H1 (cell line): ENCODE results near the gene TCF4. TPM values are rescaled to one million over a fixed set of nuclear protein-coding genes. Genes with fewer than 3 reads are reported as not detected.

Experiments
- CTCF ChIA-PET: fragments of 300-600 bp; sonication (Branson Sonifier 250); formaldehyde crosslinking; loops from one replicate; lab custom pipeline; 2021; ENCODE audit not compliant: partially characterized antibody; lab: Charles Lee
- POLR2A ChIA-PET: fragments of 300-600 bp; sonication (Branson Sonifier 250); formaldehyde crosslinking; loops from one replicate; lab custom pipeline; 2021; ENCODE audit warnings: inconsistent platforms; ENCODE audit not compliant: partially characterized antibody; lab: Charles Lee
- DNase-seq, 2 experiments: peaks; one replicate each; pipeline versions ENCODE4 v3.0.0 to v3.0.0-alpha.2; 2010 to 2022; ENCODE audit warnings: low spot score in 2 of 2, low read depth in 1 of 2, mixed read lengths in 1 of 2
- FAIRE-seq: peaks from 2 replicates; lab custom pipeline; 2011; peaks lifted over from hg19 to GRCh38; lab: Jason Lieb, UNC
- H2AFZ ChIP-seq: 2 replicates; pipeline ENCODE4 v1.8.1; 2012; ENCODE audit warnings: low read length, inconsistent platforms
- H2AK5ac ChIP-seq: 2 replicates; pipeline ENCODE4 v1.6.1; 2013; ENCODE audit warnings: low read depth, low read length
- H2BK120ac ChIP-seq: replicated peaks from 2 replicates; pipeline ENCODE3; 2013; ENCODE audit warnings: low read depth, low read length, inconsistent platforms
- H2BK12ac ChIP-seq: 2 replicates; pipeline ENCODE4 v1.6.1; 2013; ENCODE audit warnings: low read depth, low read length
- H2BK15ac ChIP-seq: 2 replicates; pipeline ENCODE4 v1.6.1; 2013; ENCODE audit warnings: low read length
- H2BK20ac ChIP-seq: 2 replicates; pipeline ENCODE4 v1.6.1; 2013; ENCODE audit warnings: low read length
- H2BK5ac ChIP-seq: 2 replicates; pipeline ENCODE4 v1.6.1; 2013; ENCODE audit warnings: low read depth, low read length
- H3K14ac ChIP-seq: 2 replicates; pipeline ENCODE4 v1.6.1; 2013; ENCODE audit warnings: inconsistent platforms; ENCODE audit not compliant: insufficient read length
- H3K18ac ChIP-seq: 2 replicates; pipeline ENCODE4 v1.6.1; 2013; ENCODE audit warnings: low read length; ENCODE audit errors: extremely low read depth
- H3K23ac ChIP-seq: 2 replicates; pipeline ENCODE4 v1.6.1; 2013; ENCODE audit warnings: inconsistent platforms; ENCODE audit not compliant: insufficient read length
- H3K23me2 ChIP-seq: 2 replicates; pipeline ENCODE4 v1.6.1; 2013; ENCODE audit warnings: low read depth, low read length
- H3K27ac ChIP-seq: 2 replicates; pipeline ENCODE4 v1.6.1; 2011; ENCODE audit warnings: low read depth, low read length, inconsistent platforms
- H3K27me3 ChIP-seq, 4 experiments: replicated peaks in 1 of 4; 1 replicate in 1 of 4; 2 replicates in 3 of 4; pipeline versions ENCODE4 v1.6.1 to v1.8.1; 2011 to 2013; ENCODE audit warnings: low read length in 3 of 4, mild to moderate bottlenecking in 3 of 4, inconsistent platforms in 2 of 4, mixed read lengths in 2 of 4, moderate library complexity in 1 of 4; ENCODE audit not compliant: control insufficient read depth in 3 of 4, insufficient read depth in 3 of 4; ENCODE audit errors: extremely low read depth in 1 of 4
- H3K36me3 ChIP-seq, 4 experiments: 2 replicates each; pipeline versions ENCODE4 v1.6.1 to v1.8.1; 2011 to 2013; ENCODE audit warnings: mild to moderate bottlenecking in 4 of 4, low read length in 3 of 4, moderate library complexity in 2 of 4, control low read depth in 1 of 4, inconsistent platforms in 1 of 4; ENCODE audit not compliant: insufficient read depth in 4 of 4, control insufficient read depth in 2 of 4
- H3K4ac ChIP-seq: replicated peaks from 2 replicates; pipeline ENCODE3; 2013; ENCODE audit warnings: low read length, low read depth, mixed read lengths, inconsistent platforms; ENCODE audit not compliant: insufficient read length
- H3K4me1 ChIP-seq, 4 experiments: replicated peaks in 1 of 4; 1 replicate in 1 of 4; 2 replicates in 3 of 4; pipeline versions ENCODE4 v1.6.1 to v1.8.1; 2011 to 2013; ENCODE audit warnings: low read length in 3 of 4, inconsistent platforms in 2 of 4, mixed read lengths in 1 of 4; ENCODE audit not compliant: insufficient read depth in 4 of 4, control insufficient read depth in 3 of 4
- H3K4me2 ChIP-seq, 2 experiments: 2 replicates each; pipeline versions ENCODE4 v1.6.1 to v1.8.1; 2011 to 2013; ENCODE audit warnings: low read depth in 2 of 2, low read length in 2 of 2, control low read depth in 1 of 2, inconsistent platforms in 1 of 2, mild to moderate bottlenecking in 1 of 2; ENCODE audit not compliant: insufficient read depth in 1 of 2
- H3K4me3 ChIP-seq, 4 experiments: fragments of 200-600, 300-600 bp in 1 of 4; sonication (generic), shearing (Covaris generic), sonication (Bioruptor Twin) in 1 of 4; 2 replicates each; pipeline versions ENCODE4 v1.5.1 to v1.8.1; 2011 to 2016; ENCODE audit warnings: low read length in 4 of 4, low read depth in 3 of 4, control low read depth in 2 of 4, inconsistent platforms in 2 of 4, mild to moderate bottlenecking in 2 of 4, mixed read lengths in 1 of 4, moderate library complexity in 1 of 4; ENCODE audit not compliant: insufficient read depth in 2 of 4; ENCODE audit errors: extremely low read depth in 1 of 4
- H3K56ac ChIP-seq: replicated peaks from 2 replicates; pipeline ENCODE3; 2013; ENCODE audit warnings: low read depth, mild to moderate bottlenecking, mixed read lengths, low read length, inconsistent platforms; ENCODE audit not compliant: insufficient read length
- H3K79me1 ChIP-seq: 2 replicates; pipeline ENCODE4 v1.6.1; 2013; ENCODE audit warnings: low read depth, low read length, control low read depth
- H3K79me2 ChIP-seq, 2 experiments: 2 replicates each; pipeline versions ENCODE4 v1.6.1 to v1.8.1; 2012 to 2013; ENCODE audit warnings: low read length in 2 of 2, mild to moderate bottlenecking in 2 of 2, inconsistent platforms in 1 of 2; ENCODE audit not compliant: insufficient read depth in 2 of 2, control insufficient read depth in 1 of 2
- H3K9ac ChIP-seq, 4 experiments: replicated peaks in 1 of 4; 1 replicate in 1 of 4; 2 replicates in 3 of 4; pipeline versions ENCODE4 v1.6.1 to v1.8.1; 2011 to 2013; ENCODE audit warnings: low read depth in 3 of 4, low read length in 3 of 4, control low read depth in 2 of 4, mild to moderate bottlenecking in 2 of 4, moderate library complexity in 2 of 4, inconsistent platforms in 1 of 4; ENCODE audit errors: extremely low read depth in 1 of 4
- H3K9me3 ChIP-seq, 2 experiments: 2 replicates each; pipeline versions ENCODE4 v1.6.1 to v1.8.1; 2012 to 2013; ENCODE audit warnings: mild to moderate bottlenecking in 2 of 2, moderate library complexity in 2 of 2, control low read depth in 1 of 2, inconsistent platforms in 1 of 2, low read depth in 1 of 2, low read length in 1 of 2, mixed read lengths in 1 of 2; ENCODE audit not compliant: insufficient read depth in 2 of 2
- H4K20me1 ChIP-seq, 2 experiments: replicated peaks in 1 of 2; 2 replicates each; pipeline versions ENCODE3 to v1.8.1; 2011 to 2013; ENCODE audit warnings: inconsistent platforms in 2 of 2, low read length in 2 of 2, mild to moderate bottlenecking in 1 of 2; ENCODE audit not compliant: insufficient read depth in 2 of 2, control insufficient read depth in 1 of 2
- H4K5ac ChIP-seq: 2 replicates; pipeline ENCODE4 v1.6.1; 2013; ENCODE audit warnings: low read length, low read depth, mixed read lengths, inconsistent platforms; ENCODE audit not compliant: insufficient read length
- H4K8ac ChIP-seq: 2 replicates; pipeline ENCODE4 v1.8.0; 2013; ENCODE audit warnings: mild to moderate bottlenecking, moderate library complexity, low read length, inconsistent platforms; ENCODE audit not compliant: insufficient read depth; ENCODE audit errors: extremely low read depth
- H4K91ac ChIP-seq: replicated peaks from 2 replicates; pipeline ENCODE3; 2013; ENCODE audit warnings: low read length, mixed read lengths, inconsistent platforms; ENCODE audit not compliant: insufficient read length
- BCL11A ChIP-seq, 2 experiments: IDR thresholded peaks; one replicate each; pipeline ENCODE4 v1.6.1; 2011; ENCODE audit warnings: low read depth in 2 of 2, low read length in 2 of 2, mild to moderate bottlenecking in 2 of 2
- CBX5 ChIP-seq: fragments of 300-800, 300-1000 bp; sonication (generic); IDR thresholded peaks from 2 replicates; pipeline ENCODE4 v1.7.1; 2016; ENCODE audit warnings: antibody characterized with exemption, low read length, low read depth
- JUN ChIP-seq: IDR thresholded peaks from 2 replicates; pipeline ENCODE4 v1.6.1; 2011; ENCODE audit warnings: low read depth, mild to moderate bottlenecking, improper control_type of control experiment, low read length
- NANOG ChIP-seq: IDR thresholded peaks from 2 replicates; pipeline ENCODE4 v1.6.1; 2011; ENCODE audit warnings: low read length, low read depth, mild to moderate bottlenecking, inconsistent platforms; ENCODE audit not compliant: insufficient read depth, poor library complexity, severe bottlenecking
- polyA plus RNA-seq, 7 experiments: library from polyadenylated mRNA; depleted of rRNA in 3 of 7; stranded (reverse) in 5 of 7; unstranded in 2 of 7; fragments of >200 nt in 5 of 7; fragments of 200-250 nt in 2 of 7; gene quantifications; 1 replicate in 5 of 7; 2 replicates in 1 of 7; 4 replicates in 1 of 7; pipeline versions ENCODE4 v1.2.1 to v1.2.3, GENCODE V29; 2011 to 2013; ENCODE audit warnings: missing spikeins in 2 of 7, mixed read lengths in 2 of 7
- total RNA-seq: library from RNA; stranded (reverse); fragmentation: NEBNext Ultra II Directional; extraction: Animal tissue kit (Norgen Biotek cat#: 25700); gene quantifications from 2 replicates; pipeline ENCODE4 v1.2.1, GENCODE V29; 2021

TCF4 gene
- total and polyA plus RNA-seq, 2 of the 8 experiments (the other 6 are each of a cell fraction or from before 2014, with no cell fraction given): 59.3 to 118 TPM

DNA sequence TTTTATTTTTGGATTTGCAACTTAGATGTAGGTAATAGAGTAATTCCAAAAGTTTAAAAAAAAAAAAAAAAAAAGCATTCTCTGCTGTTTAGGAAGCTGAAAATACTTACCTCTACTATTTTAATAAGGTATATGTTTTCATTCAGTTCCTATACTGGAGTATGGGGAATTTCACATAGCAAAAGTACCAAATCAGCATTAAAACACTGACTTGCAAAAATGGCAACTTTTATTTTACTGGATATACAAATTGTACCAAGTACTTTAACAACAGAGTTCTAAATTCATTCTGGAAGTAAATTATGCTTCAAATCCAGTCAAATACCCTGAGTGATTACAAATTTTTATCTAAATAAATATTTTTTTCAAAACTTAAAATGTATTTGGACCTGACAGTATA, 76.7 kb downstream of the TCF4 start:
- H3K18ac ChIP-seq: no peak overlapping the region
- H3K23me2 ChIP-seq: no peaks in the 10 kb centered on the region; the same call in 1 of the 2 replicates
- H3K56ac ChIP-seq: no peak overlapping the region
- no peaks in the 10 kb centered on the region for H3K27me3 ChIP-seq
- H2BK20ac ChIP-seq: no peak overlapping the region
- DNase-seq: no peak
- ChIA-PET CTCF (interaction anchor here (0.6 to 1.3 kb wide), 3 partner anchors 10 to 1065 kb away, joined by 3 to 5 read pairs (median 5); no protein-coding TSS in a partner anchor), POLR2A (no interaction called here)
- H3K4me1 ChIP-seq: peaks cover 0 to 12% (median 9%) of the 10 kb centered on the region in 4 experiments; a peak in 5 of 7 replicates
- no peaks in the 10 kb centered on the region for H3K9me3 ChIP-seq
- no peak overlapping the region for H2BK120ac ChIP-seq
- H3K23ac ChIP-seq: no peak overlapping the region
- H4K8ac ChIP-seq: no peak overlapping the region
- H3K4me3 ChIP-seq: no peak overlapping the region; a peak in 1 of 8 replicates
- H3K36me3 ChIP-seq: no peaks in the 10 kb centered on the region
- H3K79me2 ChIP-seq: peaks cover 0 to 84% of the 10 kb centered on the region in 2 experiments; a peak in 3 of 4 replicates
- no peak overlapping the region for H2AFZ ChIP-seq
- no peak overlapping the region for H2AK5ac ChIP-seq
- no peak overlapping the region for H2BK12ac ChIP-seq
- no peak overlapping the region for H4K5ac ChIP-seq
- H3K9ac ChIP-seq: no peak overlapping the region
- H3K14ac ChIP-seq: no peak overlapping the region
- H3K79me1 ChIP-seq: peaks cover 2% of the 10 kb centered on the region; the same call in 1 of the 2 replicates
- H2BK5ac ChIP-seq: no peak overlapping the region
- no peak overlapping the region for H2BK15ac ChIP-seq
- H3K27ac ChIP-seq: no peak overlapping the region
- H3K4me2 ChIP-seq: no peak overlapping the region
- no peak overlapping the region for H4K91ac ChIP-seq
- H4K20me1 ChIP-seq: peaks cover 0 to 2% of the 10 kb centered on the region in 2 experiments
- no peak for FAIRE-seq
- H3K4ac ChIP-seq: no peak overlapping the region
- TF ChIP-seq CBX5: no peak
- no peak for TF ChIP-seq BCL11A (IDR thresholded peaks at IDR 0.05; ENCODE audit: low read depth in 2 of 2, low read length in 2 of 2)
- TF ChIP-seq NANOG: no peak
- no peak for TF ChIP-seq JUN
